GM13977 (cell line): ENCODE data around the gene RNF148.

Experiments used
- DNase-seq: peaks from one replicate; pipeline ENCODE4 v3.0.0; 2012; ENCODE audit warnings: low spot score
- in situ Hi-C: fragments of 300-500 bp; cut with MboI; formaldehyde crosslinking; loops from one replicate; pipeline ENCODE4 v1.12.0; 2022; ENCODE audit warnings: low sequenced_read_pairs, low pct_unique_long_range_greater_than_20kb, mixed read lengths, inconsistent platforms; ENCODE audit not compliant: unreplicated experiment
- TF ChIP-seq, protein P1 (sequence below): IDR thresholded peaks from 2 replicates; pipeline ENCODE4 v1.5.1; 2012; ENCODE audit warnings: mild to moderate bottlenecking, control low read depth; ENCODE audit not compliant: insufficient read depth; ENCODE audit errors: extremely low read depth, missing control alignments

Gene RNF148

DNA sequence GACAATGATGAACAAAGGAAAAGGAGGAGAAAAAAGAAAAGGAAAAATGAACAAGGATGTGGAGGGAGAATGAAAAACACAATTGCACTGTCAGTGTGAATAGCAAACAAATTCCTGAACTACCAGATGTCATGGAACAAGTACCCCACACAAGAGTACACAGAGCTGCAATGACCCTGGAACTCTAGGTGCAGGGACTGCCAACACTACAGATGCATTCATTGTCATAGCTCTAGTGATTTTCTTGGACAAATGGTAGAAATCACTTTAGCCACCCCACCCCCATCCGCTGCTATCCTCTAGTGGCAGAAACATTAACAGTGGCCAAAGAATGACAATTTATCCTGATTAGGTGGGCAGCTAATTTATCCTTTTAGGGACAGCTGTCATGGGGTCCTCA lies 6.9 kb downstream of the RNF148 start:
- TF ChIP-seq, protein P1, sequence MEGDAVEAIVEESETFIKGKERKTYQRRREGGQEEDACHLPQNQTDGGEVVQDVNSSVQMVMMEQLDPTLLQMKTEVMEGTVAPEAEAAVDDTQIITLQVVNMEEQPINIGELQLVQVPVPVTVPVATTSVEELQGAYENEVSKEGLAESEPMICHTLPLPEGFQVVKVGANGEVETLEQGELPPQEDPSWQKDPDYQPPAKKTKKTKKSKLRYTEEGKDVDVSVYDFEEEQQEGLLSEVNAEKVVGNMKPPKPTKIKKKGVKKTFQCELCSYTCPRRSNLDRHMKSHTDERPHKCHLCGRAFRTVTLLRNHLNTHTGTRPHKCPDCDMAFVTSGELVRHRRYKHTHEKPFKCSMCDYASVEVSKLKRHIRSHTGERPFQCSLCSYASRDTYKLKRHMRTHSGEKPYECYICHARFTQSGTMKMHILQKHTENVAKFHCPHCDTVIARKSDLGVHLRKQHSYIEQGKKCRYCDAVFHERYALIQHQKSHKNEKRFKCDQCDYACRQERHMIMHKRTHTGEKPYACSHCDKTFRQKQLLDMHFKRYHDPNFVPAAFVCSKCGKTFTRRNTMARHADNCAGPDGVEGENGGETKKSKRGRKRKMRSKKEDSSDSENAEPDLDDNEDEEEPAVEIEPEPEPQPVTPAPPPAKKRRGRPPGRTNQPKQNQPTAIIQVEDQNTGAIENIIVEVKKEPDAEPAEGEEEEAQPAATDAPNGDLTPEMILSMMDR, result no peak
- no peak for DNase-seq
- in situ Hi-C loops, result no loop called here

DNA sequence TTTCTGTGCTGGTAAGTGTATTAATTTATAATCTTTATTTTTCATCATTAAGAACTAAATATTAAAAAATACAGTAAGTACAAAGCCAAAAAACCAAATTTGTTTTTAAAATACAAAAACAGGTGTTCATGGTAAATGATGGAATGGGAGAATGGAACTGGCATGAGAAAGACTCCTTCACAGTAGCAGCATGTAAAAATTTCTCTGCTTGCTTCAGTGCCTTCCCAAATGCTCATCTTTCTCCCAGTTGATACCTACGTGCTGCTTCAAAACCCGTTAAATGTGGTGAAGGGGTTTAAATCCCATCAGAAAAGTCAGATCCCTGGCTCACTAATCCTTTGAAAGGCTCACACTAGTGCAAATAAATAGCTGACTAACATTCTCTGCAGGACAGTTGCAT lies 8.0 kb downstream of the RNF148 start:
- TF ChIP-seq, protein P1, result no peak
- no peak for DNase-seq
- in situ Hi-C loops, result no loop called here

DNA sequence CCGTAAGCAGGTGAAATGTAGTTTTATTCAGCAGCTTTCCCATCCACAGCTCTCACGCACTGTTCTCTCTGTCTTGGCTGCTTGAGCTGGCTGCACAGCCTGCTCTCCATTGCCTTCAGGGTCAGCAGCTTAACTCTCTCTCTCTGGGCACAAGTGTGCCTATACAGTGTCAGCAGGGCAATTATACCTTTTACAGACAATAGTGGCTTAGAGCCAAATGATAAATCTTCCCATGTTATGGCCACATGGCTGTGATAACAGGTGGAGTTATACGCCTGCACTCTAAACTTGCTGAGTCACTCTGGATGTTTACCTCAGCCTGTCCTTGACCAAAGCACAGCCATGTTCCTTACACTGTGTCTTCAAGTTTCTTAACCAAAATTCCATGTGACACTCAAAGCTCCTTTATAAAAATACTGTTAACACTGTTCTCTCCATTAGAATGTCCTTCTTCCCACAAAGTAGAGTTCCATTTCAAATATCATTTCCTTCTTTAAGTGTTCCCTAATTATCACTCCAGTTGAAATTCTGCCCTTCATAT lies 9.9 kb downstream of the RNF148 start:
- no peak for DNase-seq
- in situ Hi-C loops, result no loop called here
- TF ChIP-seq, protein P1, result no peak

DNA sequence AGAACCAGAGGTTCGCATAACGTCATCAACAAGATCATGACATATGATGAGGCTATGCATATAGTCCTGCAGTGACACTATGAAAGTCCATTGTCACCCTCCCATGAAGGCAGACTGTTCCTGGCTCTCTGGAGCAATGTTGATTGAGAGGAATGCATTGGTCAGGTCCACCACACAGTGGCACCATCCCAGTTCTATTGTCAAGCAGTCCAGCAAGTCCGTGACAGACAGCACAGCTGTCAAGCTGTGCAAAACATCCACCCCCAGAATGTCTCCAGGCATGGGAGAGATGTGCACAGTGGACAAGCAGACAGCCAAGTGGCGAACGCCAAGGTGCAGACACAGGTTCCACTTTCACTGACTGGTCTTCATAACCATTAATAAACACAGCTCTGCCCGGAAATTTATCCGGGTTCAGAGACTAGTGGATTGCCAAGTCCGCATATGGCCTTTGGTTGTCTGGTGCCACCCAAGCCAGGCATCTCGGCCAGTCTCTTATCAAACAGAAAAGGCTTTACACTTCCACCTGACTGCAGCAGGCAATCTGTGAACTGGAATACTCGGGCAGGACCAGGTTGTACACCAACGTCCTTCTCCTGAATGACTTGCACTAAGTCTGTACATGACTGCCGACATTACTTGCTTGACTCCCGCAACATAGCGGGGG lies 11.0 kb downstream of the RNF148 start:
- TF ChIP-seq, protein P1, result no peak
- in situ Hi-C loops, result no loop called here
- no peak for DNase-seq

DNA sequence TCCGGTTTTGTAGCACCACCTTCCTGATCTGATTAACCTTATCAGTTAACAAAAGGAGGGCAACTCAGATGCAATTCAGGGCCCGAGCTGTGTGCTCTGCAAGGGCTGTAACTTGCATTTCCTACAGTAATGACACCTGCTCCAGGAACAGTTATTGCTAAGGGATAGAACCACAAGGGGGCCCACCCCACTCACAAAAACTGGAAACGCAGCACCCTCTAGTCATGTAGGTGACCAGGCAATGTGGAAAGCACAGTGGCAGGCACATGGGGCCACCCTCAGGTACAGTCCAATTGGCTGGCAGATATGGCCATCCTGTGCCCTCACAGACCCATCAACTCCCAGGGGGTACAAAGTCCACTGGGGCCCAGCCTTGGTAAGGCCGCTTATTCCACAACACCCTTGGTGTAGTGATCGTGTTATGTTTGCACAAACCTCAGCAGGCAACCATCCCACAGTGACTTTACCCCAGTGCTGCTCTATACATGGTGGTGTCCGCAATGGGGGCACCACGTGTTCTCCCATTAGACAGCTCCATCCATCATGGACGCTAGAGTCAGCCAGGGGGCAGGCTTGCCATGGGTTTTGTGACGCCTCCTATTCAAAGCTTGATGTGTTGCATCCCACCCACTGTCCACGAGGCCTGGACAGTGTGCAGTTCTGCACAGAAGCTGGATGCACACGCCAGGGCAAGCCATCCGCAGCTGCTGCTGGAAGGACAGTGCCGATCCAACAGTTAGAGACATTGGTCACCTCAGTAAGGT lies 13.2 kb downstream of the RNF148 start:
- TF ChIP-seq, protein P1, result no peak
- DNase-seq, result no peak
- in situ Hi-C loops, result no loop called here

DNA sequence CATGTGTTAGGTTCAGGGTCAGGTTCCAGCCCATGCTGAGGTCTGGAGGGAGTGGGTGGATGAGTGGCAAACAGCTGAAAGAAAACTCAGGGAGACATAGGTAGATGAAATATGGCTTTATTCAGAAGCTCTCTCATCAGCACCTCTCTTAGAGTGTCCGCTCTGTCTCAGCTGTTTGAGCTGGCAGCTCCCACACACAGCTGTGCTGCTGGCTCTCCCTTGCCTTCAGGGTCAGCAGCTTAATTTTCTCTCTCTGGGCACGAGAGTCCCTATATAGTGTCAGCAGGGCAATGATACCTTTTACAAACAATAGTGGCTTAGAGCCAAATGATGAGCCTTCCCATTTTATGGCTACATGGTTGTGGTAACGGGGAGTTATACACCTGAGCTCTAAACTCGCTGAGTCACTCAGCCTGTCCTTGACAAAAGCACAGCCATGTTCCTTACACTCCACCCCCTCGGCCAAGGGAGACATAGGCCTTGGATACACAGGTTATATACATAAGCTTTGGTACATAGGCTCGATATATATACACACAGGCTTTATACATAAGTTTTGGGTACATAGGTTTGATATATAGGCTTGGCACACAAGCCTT lies 14.2 kb downstream of the RNF148 start:
- DNase-seq, result no peak

More for the DNA sequence above, 14.2 kb downstream of the RNF148 start:
- TF ChIP-seq, protein P1, result no peak
- in situ Hi-C loops, result no loop called here
